Retinal pigment epithelial cell (primary cell): ENCODE data around the gene TCEA2.

Experiments
- DNase-seq: peaks from one replicate; pipeline ENCODE4 v3.0.0-alpha.2; 2010; ENCODE audit warnings: low read depth
- H3K4me3 ChIP-seq: 2 replicates; pipeline ENCODE4 v1.5.1; 2011; ENCODE audit warnings: mild to moderate bottlenecking, low read length, control low read depth, moderate library complexity
- CTCF ChIP-seq: conservative IDR thresholded peaks from 2 replicates; pipeline ENCODE4 v1.5.1; 2011; ENCODE audit warnings: low read depth, low read length, control low read depth, inconsistent platforms

TCEA2 gene

DNA sequence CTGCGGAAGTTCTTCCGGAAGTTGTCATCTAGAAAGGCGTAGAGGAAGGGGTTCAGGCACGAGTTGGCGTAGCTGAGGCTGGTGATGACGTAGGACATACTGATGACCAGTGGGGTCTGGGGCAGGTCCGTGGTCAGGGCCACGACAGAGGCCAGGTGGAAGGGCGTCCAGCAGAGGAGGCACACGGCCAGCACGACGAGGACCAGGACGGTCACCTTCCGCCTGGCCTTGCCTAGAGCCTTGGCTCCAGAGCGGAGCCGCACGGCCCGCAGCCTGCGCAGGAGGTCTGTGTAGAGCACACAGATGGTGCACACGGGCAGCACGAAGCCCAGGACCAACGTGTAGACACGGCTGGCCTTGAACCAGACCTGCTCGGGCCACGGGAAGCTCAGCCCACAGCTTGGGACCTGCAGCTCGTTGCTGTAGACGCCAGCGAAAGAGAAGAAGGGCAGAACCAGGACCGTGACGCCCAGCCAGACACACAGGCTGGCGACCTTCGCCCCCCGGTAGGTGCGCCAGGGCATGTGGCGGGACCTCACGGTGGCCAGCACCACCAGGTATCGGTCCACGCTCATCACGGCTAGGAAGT, 42.9 kb downstream of the TCEA2 start:
- no peak for DNase-seq
- TF ChIP-seq CTCF, result no peak

DNA sequence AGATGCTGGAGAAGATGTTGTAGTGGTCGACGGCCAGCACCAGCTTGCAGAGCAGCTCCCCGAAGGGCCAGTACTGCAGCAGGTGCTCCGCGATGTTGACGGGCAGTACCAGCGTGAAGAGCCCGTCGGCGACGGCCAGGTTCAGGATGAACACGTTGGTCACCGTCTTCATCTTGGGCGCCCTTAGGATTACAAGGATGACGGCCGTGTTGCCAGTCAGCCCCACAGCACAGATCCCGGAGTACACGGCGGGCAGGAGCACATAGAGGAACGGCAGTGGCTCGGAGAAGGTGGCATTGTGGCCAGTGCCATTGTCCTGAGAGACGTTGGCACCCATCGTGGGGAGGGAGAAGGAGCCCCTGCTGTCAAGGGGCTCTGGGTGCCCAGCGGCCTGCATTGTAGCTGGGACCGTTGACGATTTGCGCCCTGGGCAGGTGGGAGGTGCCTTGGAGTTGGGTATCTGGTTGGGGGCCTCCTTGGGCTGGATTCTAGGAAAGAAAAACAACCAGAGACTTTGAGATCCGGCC, 43.5 kb downstream of the TCEA2 start:
- H3K4me3 ChIP-seq, result no peak overlapping the region
- DNase-seq, result no peak
- no peak for TF ChIP-seq CTCF

More for the DNA sequence above, 42.9 kb downstream of the TCEA2 start:
- H3K4me3 ChIP-seq, result no peak overlapping the region

DNA sequence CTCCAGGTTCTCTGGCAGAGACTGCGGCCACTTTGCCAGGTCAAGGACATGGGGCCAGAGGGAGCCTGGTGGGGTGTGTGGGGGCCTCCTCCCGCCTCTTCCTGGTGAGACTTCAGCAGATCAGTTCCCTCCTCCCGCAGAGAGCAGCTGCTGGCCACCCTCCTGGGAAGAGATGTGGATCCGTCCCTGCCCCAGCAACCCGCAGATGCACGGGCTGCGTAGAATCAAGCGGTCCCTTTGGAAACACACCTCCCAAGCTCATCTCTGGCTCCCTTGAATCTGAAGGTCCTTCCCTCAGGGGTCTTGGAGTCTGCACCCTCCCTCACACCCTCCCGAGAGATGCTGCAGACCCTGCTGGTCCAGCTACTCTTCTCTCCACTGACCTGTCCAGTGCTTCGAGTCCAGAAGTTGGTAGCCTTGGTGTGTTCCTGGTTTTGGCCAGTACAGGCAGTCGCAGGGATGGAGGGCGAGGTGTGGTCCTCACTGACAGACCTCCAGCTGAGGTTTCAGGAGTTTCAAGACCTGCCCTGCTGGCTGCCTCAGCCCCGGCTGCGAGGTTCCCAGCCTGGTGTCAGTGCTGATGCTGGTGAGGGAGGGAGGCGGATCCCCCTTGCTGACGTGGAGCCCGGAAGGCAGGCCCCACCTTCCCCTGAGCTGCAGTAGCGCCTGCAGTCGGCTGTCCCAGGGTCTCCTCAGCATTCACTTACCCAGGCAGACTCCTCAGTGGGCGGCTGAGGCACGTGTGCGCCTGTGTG, 44.2 kb downstream of the TCEA2 start, which contains the start of gene NPBWR2:
Gene NPBWR2, minus strand, starts transcription at position 585 of the 755 bp plus-strand sequence. CDS start 734 bp downstream, outside the sequence.
- TF ChIP-seq CTCF, result no peak
- no peak within 1 kb of the TSS for H3K4me3 ChIP-seq
- DNase-seq, result no peak

DNA sequence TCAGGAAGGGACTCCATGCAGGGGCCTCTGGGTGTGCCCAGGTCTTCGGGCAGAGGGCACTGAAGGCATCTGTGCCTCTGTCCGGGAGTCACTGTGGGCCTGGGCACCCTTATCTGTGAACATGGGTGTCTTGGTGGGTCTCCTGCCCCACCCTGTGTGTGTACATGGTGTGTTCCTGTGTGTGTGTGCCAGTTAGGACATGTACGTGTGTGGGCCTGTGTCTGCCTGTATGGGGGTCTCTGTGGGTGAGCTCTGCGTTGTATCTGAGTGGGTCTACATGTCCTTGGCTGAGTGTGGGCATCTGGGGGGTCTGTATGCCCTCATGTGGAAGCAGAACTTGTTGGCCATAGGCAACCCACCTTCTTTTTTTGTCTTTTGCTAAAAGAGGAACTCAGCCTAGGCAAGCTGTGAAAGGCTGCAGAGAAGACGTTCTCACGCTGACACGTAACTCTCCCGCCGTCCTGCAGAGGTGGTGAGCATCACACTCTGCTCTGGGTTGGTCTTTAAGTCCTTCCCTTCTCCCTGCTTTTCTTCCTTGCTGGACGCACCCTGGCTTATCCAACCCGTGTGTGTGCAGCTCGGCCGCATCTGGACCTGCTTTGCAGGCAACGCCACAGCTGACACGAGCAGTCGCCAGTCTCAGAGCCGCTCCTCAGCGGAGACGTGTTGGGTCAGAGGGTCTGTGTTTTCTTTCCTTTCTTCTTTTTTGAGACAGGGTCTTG, 44.9 kb downstream of the TCEA2 start:
- no peak for TF ChIP-seq CTCF
- H3K4me3 ChIP-seq, result no peak overlapping the region
- DNase-seq, result no peak

DNA sequence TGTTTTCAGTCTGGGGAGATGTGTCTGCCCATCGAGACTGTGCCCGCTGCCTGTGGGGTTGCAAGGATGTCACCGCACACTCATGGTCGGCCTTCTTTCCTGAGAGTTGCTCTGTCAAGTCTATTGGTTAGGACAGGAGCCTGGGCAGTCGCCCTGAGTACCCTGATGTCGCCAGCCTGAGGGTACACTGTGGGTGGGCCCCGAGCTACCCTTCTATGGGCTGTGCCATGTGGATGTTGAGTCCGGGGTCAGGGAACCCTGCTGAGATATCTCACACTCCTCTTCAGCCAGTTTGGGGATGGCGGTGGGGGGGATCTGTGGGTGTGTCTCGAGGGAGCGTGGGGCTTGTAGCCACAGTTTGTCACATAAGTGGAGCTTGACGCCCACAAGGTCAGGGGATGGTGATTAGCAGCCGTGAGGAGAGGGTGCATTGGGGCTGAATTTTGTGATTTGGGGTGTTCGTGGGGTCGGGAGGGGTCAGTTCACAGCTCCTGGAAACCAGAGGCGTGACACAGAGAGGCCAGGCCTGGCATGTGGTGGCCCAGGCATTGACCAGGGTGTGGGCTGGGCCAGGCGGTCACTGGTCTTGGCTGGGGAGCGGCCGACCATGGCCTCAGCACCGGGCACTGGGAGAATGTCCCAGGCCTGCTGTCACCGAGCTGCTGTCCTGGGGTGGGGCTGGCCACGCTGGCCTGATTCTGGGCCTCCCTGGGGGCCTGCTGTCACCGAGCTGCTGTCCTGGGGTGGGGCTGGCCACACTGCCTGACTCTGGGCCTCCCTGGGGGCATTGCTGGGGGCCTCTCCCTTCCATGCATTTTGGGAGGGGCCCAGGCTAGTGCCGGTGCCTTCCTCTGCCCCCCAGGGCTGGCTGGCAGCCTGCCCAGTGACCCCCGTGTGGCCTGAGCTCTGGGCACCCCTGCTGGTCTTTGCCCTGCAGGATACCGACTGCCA, 46.0 kb downstream of the TCEA2 start:
- no peak overlapping the region for H3K4me3 ChIP-seq
- no peak for TF ChIP-seq CTCF
- DNase-seq, result no peak

DNA sequence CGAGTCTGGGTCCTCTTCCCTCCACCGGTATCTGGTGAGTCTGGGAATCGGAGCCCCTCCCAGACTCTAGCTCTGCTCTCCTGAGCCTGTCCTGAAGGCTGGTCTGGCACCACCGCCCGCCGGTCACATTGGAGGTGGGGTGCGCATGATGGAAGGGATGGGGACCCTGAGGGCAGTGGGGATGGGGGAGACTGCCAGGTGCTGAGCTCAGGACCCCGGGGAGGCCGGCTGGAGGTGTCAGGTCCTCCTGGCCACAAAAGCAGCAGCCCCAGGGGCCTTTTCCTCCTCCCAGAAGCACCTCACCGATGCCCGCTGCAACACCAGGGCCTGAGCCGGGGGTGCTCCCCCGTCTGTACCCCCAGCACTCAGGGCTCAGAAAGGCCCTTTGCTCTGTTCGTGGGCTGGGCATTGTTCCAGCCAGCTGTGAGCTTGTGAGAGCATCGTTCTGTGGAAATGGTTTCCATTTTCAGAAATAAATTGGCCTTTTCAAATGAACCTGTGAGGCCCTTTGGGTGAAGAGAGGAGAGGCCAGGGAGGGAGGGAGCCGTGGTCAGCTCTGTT, 46.9 kb downstream of the TCEA2 start:
- H3K4me3 ChIP-seq, result no peak overlapping the region
- TF ChIP-seq CTCF, result no peak
- DNase-seq, result no peak
